Fibroblast of lung (primary cell): ENCODE measurements around the gene BLCAP. TPM values are rescaled to one million over a fixed set of nuclear protein-coding genes. Genes with fewer than 3 reads are reported as not detected.

Source experiments
- DNase-seq, 2 donors: peaks; one replicate each; pipeline versions ENCODE4 v3.0.0 to v3.0.0-alpha.2; 2010; ENCODE audit warnings: low read depth in 2 of 2
- H2AFZ ChIP-seq: 2 replicates; pipeline ENCODE4 v1.5.1; 2012; ENCODE audit warnings: low read length, control low read depth, inconsistent platforms
- H3K27ac ChIP-seq: 2 replicates; pipeline ENCODE4 v1.5.1; 2011; ENCODE audit warnings: low read length, control low read depth; ENCODE audit not compliant: insufficient read depth
- H3K27me3 ChIP-seq: 2 replicates; pipeline ENCODE4 v1.5.1; 2011; ENCODE audit warnings: mild to moderate bottlenecking, low read length; ENCODE audit not compliant: control insufficient read depth, insufficient read depth
- H3K36me3 ChIP-seq: 2 replicates; pipeline ENCODE4 v1.5.1; 2011; ENCODE audit warnings: low read length; ENCODE audit not compliant: control insufficient read depth, insufficient read depth
- H3K4me1 ChIP-seq: 2 replicates; pipeline ENCODE4 v1.5.1; 2011; ENCODE audit warnings: low read length; ENCODE audit not compliant: control insufficient read depth, insufficient read depth; ENCODE audit errors: extremely low read depth
- H3K4me2 ChIP-seq: 2 replicates; pipeline ENCODE4 v1.5.1; 2011; ENCODE audit warnings: low read length, control low read depth; ENCODE audit not compliant: insufficient read depth; ENCODE audit errors: extremely low read depth
- H3K4me3 ChIP-seq, 4 experiments: fragments of 200-600 bp in 1 of 4; sonication (generic) in 1 of 4; replicated peaks in 1 of 4; 2 replicates each; pipeline ENCODE4 v1.5.1; 2011 to 2016; ENCODE audit warnings: low read length in 4 of 4, low read depth in 3 of 4, mild to moderate bottlenecking in 3 of 4, control low read depth in 2 of 4, inconsistent platforms in 1 of 4, mixed read lengths in 1 of 4; ENCODE audit not compliant: insufficient read depth in 1 of 4; ENCODE audit errors: control extremely low read depth in 1 of 4
- H3K79me2 ChIP-seq: 2 replicates; pipeline ENCODE4 v1.5.1; 2012; ENCODE audit warnings: mild to moderate bottlenecking, low read length, inconsistent platforms; ENCODE audit not compliant: control insufficient read depth, insufficient read depth
- H3K9ac ChIP-seq: 2 replicates; pipeline ENCODE4 v1.5.1; 2011; ENCODE audit warnings: mild to moderate bottlenecking, low read length, control low read depth; ENCODE audit not compliant: insufficient read depth
- H3K9me3 ChIP-seq: 2 replicates; pipeline ENCODE4 v1.5.1; 2012; ENCODE audit warnings: low read depth, low read length; ENCODE audit not compliant: control insufficient read depth, insufficient read depth
- H4K20me1 ChIP-seq: 2 replicates; pipeline ENCODE4 v1.5.1; 2011; ENCODE audit warnings: low read length; ENCODE audit not compliant: control insufficient read depth, insufficient read depth; ENCODE audit errors: extremely low read depth
- EZH2 ChIP-seq: IDR thresholded peaks from 2 replicates; pipeline ENCODE4 v1.5.1; 2012; ENCODE audit warnings: low read length, control low read depth, mild to moderate bottlenecking; ENCODE audit errors: missing control alignments
- polyA plus RNA-seq, 2 donors: library from polyadenylated mRNA; depleted of rRNA in 1 of 2; stranded (reverse) in 1 of 2; unstranded in 1 of 2; fragments of >200 nt; gene quantifications; 2 replicates each; pipeline ENCODE4 v1.2.1, GENCODE V29; 2011 to 2012; ENCODE audit warnings: missing spikeins in 1 of 2
- total RNA-seq: library from RNA; depleted of rRNA; stranded (reverse); fragments of >200 nt; gene quantifications from 2 replicates; pipeline ENCODE4 v1.2.1, GENCODE V29; 2014
- TF ChIP-seq, protein P1 (sequence below), 2 donors: IDR thresholded peaks in 1 of 2; conservative IDR thresholded peaks in 1 of 2; 1 replicate in 1 of 2; 2 replicates in 1 of 2; pipeline ENCODE4 v1.5.1; 2011 to 2012; ENCODE audit warnings: low read length in 2 of 2, control low read depth in 1 of 2, inconsistent platforms in 1 of 2, low read depth in 1 of 2, mild to moderate bottlenecking in 1 of 2

BLCAP gene
- total and polyA plus RNA-seq, 2 donors (not counting 1 experiment from before 2014, with no cell fraction given) = 31.0 to 83.1 TPM

DNA sequence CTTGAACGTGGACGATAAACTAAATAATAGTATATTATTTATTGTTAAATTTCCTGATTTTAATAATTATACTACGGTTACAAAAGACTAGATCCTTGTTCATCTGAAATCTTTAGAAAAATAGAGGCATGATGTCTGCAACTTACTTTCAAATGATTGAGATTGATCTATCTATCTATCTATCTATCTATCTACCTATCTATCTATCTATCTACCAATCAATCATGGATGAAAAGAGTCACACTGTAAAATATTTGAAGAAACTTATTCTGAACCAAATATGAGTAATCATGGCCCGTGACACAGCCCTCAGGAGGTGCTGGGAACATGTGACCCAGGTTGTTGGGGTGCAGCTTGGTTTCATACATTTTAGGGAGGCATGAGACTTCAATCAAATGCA lies 11.7 kb upstream of the BLCAP start:
- DNase-seq = no peak
- H3K27me3 ChIP-seq = peaks cover 9% of the 10 kb centered on the region
- no peaks in the 10 kb centered on the region for H3K4me1 ChIP-seq
- no peak overlapping the region for H3K9ac ChIP-seq
- H4K20me1 ChIP-seq = no peaks in the 10 kb centered on the region
- H2AFZ ChIP-seq = no peak overlapping the region
- no peaks in the 10 kb centered on the region for H3K36me3 ChIP-seq
- no peak for TF ChIP-seq EZH2
- TF ChIP-seq, protein P1, sequence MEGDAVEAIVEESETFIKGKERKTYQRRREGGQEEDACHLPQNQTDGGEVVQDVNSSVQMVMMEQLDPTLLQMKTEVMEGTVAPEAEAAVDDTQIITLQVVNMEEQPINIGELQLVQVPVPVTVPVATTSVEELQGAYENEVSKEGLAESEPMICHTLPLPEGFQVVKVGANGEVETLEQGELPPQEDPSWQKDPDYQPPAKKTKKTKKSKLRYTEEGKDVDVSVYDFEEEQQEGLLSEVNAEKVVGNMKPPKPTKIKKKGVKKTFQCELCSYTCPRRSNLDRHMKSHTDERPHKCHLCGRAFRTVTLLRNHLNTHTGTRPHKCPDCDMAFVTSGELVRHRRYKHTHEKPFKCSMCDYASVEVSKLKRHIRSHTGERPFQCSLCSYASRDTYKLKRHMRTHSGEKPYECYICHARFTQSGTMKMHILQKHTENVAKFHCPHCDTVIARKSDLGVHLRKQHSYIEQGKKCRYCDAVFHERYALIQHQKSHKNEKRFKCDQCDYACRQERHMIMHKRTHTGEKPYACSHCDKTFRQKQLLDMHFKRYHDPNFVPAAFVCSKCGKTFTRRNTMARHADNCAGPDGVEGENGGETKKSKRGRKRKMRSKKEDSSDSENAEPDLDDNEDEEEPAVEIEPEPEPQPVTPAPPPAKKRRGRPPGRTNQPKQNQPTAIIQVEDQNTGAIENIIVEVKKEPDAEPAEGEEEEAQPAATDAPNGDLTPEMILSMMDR (conservative IDR thresholded peaks at IDR 0.05 in 1 of 2, IDR thresholded peaks at IDR 0.05 in 1 of 2; ENCODE audit: low read depth in 1 of 2, low read length in 2 of 2) = no peak
- no peaks in the 10 kb centered on the region for H3K79me2 ChIP-seq
- no peak overlapping the region for H3K27ac ChIP-seq
- H3K4me2 ChIP-seq = no peak overlapping the region
- no peak overlapping the region for H3K4me3 ChIP-seq
- H3K9me3 ChIP-seq = no peaks in the 10 kb centered on the region

DNA sequence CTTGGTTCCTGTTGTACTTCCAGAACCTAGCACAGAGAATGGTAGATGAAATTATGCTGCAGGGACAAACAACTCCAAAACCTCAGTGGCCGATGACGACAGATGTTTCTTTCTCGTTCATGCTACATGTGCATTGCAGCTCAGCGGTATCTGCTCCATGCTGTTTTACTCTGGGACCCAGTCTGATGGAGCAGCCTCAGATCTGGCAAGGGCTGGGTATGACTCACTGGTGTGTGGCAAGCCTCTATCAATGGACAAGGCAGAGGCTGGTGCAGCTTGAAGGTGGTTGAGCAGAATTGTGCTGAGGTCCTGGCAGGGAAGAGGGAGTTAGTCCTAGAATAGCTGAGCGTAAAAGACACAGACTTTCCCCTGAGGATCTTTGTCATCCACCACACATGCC lies 10.3 kb upstream of the BLCAP start:
- no peak overlapping the region for H3K9ac ChIP-seq
- no peak overlapping the region for H3K4me3 ChIP-seq
- no peak overlapping the region for H3K4me2 ChIP-seq
- H2AFZ ChIP-seq = no peak overlapping the region
- no peaks in the 10 kb centered on the region for H3K4me1 ChIP-seq
- DNase-seq = peak; percentile 49 to 56
- no peaks in the 10 kb centered on the region for H3K36me3 ChIP-seq
- peaks cover 5% of the 10 kb centered on the region for H3K27me3 ChIP-seq
- no peak for TF ChIP-seq EZH2
- TF ChIP-seq, protein P1 (conservative IDR thresholded peaks at IDR 0.05 in 1 of 2, IDR thresholded peaks at IDR 0.05 in 1 of 2; ENCODE audit: low read depth in 1 of 2, low read length in 2 of 2) = no peak
- no peaks in the 10 kb centered on the region for H3K79me2 ChIP-seq
- H3K9me3 ChIP-seq = no peaks in the 10 kb centered on the region
- H3K27ac ChIP-seq = no peak overlapping the region
- no peaks in the 10 kb centered on the region for H4K20me1 ChIP-seq

DNA sequence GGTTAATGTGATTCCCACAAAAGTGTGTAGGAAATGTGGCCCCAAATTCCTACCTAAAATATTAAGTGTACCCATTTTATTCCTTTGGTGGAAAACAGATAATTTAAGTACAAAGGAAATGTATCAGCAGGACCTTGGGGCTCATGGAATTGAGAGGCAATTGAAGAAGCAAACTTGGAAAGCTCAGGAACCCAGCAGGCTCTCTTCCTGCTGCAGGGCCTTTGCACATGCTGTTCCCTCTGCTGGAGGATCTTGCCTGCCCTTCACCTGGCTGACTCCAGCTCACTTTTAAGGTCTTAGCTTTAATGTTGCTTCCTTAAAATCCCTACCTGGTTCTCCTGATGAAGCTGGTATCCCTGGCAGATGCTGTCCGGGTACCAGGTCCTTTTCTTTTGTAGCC lies 9.8 kb upstream of the BLCAP start:
- TF ChIP-seq, protein P1 (conservative IDR thresholded peaks at IDR 0.05 in 1 of 2, IDR thresholded peaks at IDR 0.05 in 1 of 2; ENCODE audit: low read depth in 1 of 2, low read length in 2 of 2) = no peak
- H3K36me3 ChIP-seq = no peaks in the 10 kb centered on the region
- no peaks in the 10 kb centered on the region for H3K4me1 ChIP-seq
- H3K4me2 ChIP-seq = no peak overlapping the region
- H3K9me3 ChIP-seq = no peaks in the 10 kb centered on the region
- no peaks in the 10 kb centered on the region for H3K79me2 ChIP-seq
- peaks cover 5% of the 10 kb centered on the region for H3K27me3 ChIP-seq
- H2AFZ ChIP-seq = no peak overlapping the region
- H3K9ac ChIP-seq = no peak overlapping the region
- no peak overlapping the region for H3K4me3 ChIP-seq
- no peak for DNase-seq
- H3K27ac ChIP-seq = no peak overlapping the region
- H4K20me1 ChIP-seq = no peaks in the 10 kb centered on the region
